HEK293 (cell line): ENCODE data around the gene TCERG1.

ENCODE experiments used
- CTCF ChIA-PET: fragments of 350-600 bp; formaldehyde crosslinking; extraction: SDS; loops from one replicate; lab custom pipeline; 2021; ENCODE audit warnings: antibody characterized with exemption; lab: Yijun Ruan, JAX
- POLR2A ChIA-PET: fragments of 300-600 bp; formaldehyde crosslinking; extraction: SDS; loops from one replicate; lab custom pipeline; 2020; ENCODE audit warnings: antibody characterized with exemption, inconsistent platforms; lab: Yijun Ruan, JAX
- H3K27ac ChIP-seq: fragments of 200-500 bp; sonication (Bioruptor generic); 2 replicates; pipeline ENCODE4 v1.5.1; 2014; ENCODE audit warnings: low read depth, low read length, control low read depth, inconsistent platforms; ENCODE audit errors: extremely low read depth
- H3K36me3 ChIP-seq, 2 experiments: fragments of 200-500 bp in 1 of 2; sonication (Bioruptor generic) in 1 of 2; 1 replicate in 1 of 2; 2 replicates in 1 of 2; pipeline ENCODE4 v1.5.1; 2014 to 2017; ENCODE audit warnings: inconsistent platforms in 2 of 2, low read length in 2 of 2; ENCODE audit not compliant: control insufficient read depth in 2 of 2, insufficient read depth in 1 of 2
- H3K4me1 ChIP-seq: fragments of 200-500 bp; sonication (Bioruptor generic); 2 replicates; pipeline ENCODE4 v1.5.1; 2014; ENCODE audit warnings: mild to moderate bottlenecking, low read length, inconsistent platforms; ENCODE audit not compliant: control insufficient read depth, insufficient read depth
- H3K4me3 ChIP-seq: 2 replicates; pipeline ENCODE4 v1.5.1; 2011; ENCODE audit warnings: low read depth, mild to moderate bottlenecking, control low read depth, low read length, moderate library complexity
- H3K9me3 ChIP-seq: fragments of 200-500 bp; sonication (Bioruptor generic); 2 replicates; pipeline ENCODE4 v1.5.1; 2014; ENCODE audit warnings: low read depth, low read length, inconsistent platforms; ENCODE audit not compliant: control insufficient read depth, insufficient read depth
- PRDM10 ChIP-seq: fragments of 450-650 bp; formaldehyde crosslinking; IDR thresholded peaks from 2 replicates; pipeline ENCODE4 v1.5.1; 2016; ENCODE audit warnings: missing biosample characterization, missing genetic modification characterization
- TSHZ1 ChIP-seq: fragments of 450-650 bp; formaldehyde crosslinking; IDR thresholded peaks from 2 replicates; pipeline ENCODE4 v1.5.1; 2016; ENCODE audit warnings: missing biosample characterization, missing genetic modification characterization, borderline replicate concordance
- ZBTB8A ChIP-seq: fragments of 450-650 bp; formaldehyde crosslinking; IDR thresholded peaks from 2 replicates; pipeline ENCODE4 v1.5.1; 2016; ENCODE audit warnings: missing biosample characterization, missing genetic modification characterization
- ZNF202 ChIP-seq: fragments of 450-650 bp; formaldehyde crosslinking; IDR thresholded peaks from 2 replicates; pipeline ENCODE4 v1.5.1; 2016; ENCODE audit warnings: missing biosample characterization, missing genetic modification characterization, borderline replicate concordance
- ZNF26 ChIP-seq: fragments of 450-650 bp; formaldehyde crosslinking; IDR thresholded peaks from 2 replicates; pipeline ENCODE4 v1.5.1; 2016; ENCODE audit warnings: missing biosample characterization, missing genetic modification characterization
- ZNF544 ChIP-seq: fragments of 450-650 bp; formaldehyde crosslinking; IDR thresholded peaks from 2 replicates; pipeline ENCODE4 v1.5.0; 2017; ENCODE audit warnings: missing biosample characterization, missing genetic modification characterization
- ZNF654 ChIP-seq: fragments of 450-650 bp; formaldehyde crosslinking; IDR thresholded peaks from 2 replicates; pipeline ENCODE4 v1.5.1; 2016; ENCODE audit warnings: low read depth, missing biosample characterization, missing genetic modification characterization
- ZNF792 ChIP-seq: fragments of 450-650 bp; formaldehyde crosslinking; IDR thresholded peaks from 2 replicates; pipeline ENCODE4 v1.5.1; 2016; ENCODE audit warnings: missing biosample characterization, missing genetic modification characterization
- ZNF843 ChIP-seq: fragments of 450-650 bp; formaldehyde crosslinking; IDR thresholded peaks from 2 replicates; pipeline ENCODE4 v1.5.1; 2016; ENCODE audit warnings: missing biosample characterization, missing genetic modification characterization

TCERG1 gene

GRCh38 chr5:146419696-146420095 is 27.4 kb upstream of the TCERG1 start (continued):
- TF ChIP-seq TSHZ1 (tag by site-specific recombination) (no peak), ZNF202 (tag by site-specific recombination) (no peak), ZNF544 (tag by site-specific recombination) (no peak), ZBTB8A (tag by site-specific recombination) (no peak)

- POLR2A ChIA-PET: no interaction called here
Observed at GRCh38 chr5:146425023-146425422, 22.1 kb upstream of the TCERG1 start.

GRCh38 chr5:146426305-146426704 is 20.8 kb upstream of the TCERG1 start:
- Histone ChIP-seq H3K27ac (no peak overlapping the region), H3K9me3 (no peaks in the 10 kb centered on the region), H3K4me1 (0 out of 2 replicates have a peak, but pooled peaks cover 3% of the 10 kb centered on the region), H3K4me3 (no peak overlapping the region), H3K36me3 (no peaks in the 10 kb centered on the region)
- CTCF ChIA-PET: interaction anchor here (0.7 to 3.3 kb wide), 5 partner anchors 10 to 373 kb away, joined by 4 to 19 read pairs (median 4); no protein-coding TSS in a partner anchor
- TF ChIP-seq ZNF792 (tag by site-specific recombination): no peak
- TF ChIP-seq ZNF26 (tag by site-specific recombination): no peak
- peak; percentile 45; the same call in 1 of the 2 replicates for TF ChIP-seq PRDM10 (tag by site-specific recombination)
- POLR2A ChIA-PET: no interaction called here

More at GRCh38 chr5:146425023-146425422, 22.1 kb upstream of the TCERG1 start:
- Histone ChIP-seq H3K4me3 (no peak overlapping the region), H3K9me3 (no peaks in the 10 kb centered on the region), H3K36me3 (no peaks in the 10 kb centered on the region), H3K4me1 (0 out of 2 replicates have a peak, but pooled peaks cover 3% of the 10 kb centered on the region), H3K27ac (no peak overlapping the region)
- CTCF ChIA-PET: interaction anchor here (0.5 to 1.6 kb wide), 8 partner anchors 10 to 135 kb away, joined by 3 to 9 read pairs (median 4); no protein-coding TSS in a partner anchor
- 0 out of 2 replicates have a peak, but pooled peaks have one; percentile 15 for TF ChIP-seq ZNF654 (tag by site-specific recombination)
- no peak for TF ChIP-seq ZNF843 (tag by site-specific recombination)
